Retina (tissue), 1 donor: ENCODE results near the gene ZNF556.
"Not testable (repeated sequence)": the region's sequence is repeated elsewhere in the genome, so short reads cannot be mapped to it uniquely, and the experiment has no call there.

ENCODE experiments used
- DNase-seq: peaks from one replicate; pipeline ENCODE4 v3.0.0-alpha.2; 2016

Gene ZNF556

DNA sequence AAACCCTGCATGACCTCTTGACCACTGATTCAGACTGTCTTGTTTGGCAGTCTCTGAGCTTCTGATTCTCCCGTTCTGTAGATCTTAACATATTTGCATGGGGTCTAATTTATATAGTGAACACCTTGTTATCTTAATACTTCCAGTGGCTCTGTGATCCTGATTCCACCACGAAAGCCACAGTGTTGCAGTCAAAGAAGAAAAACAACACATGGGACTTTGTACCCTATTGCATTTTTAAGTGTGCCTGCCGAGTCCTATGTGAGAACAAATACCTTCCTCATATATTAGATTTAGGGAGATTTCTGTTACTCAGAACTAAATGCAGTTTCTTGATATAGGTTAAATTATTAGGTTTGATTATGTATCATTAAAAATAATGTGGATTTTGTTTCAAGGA, 12.3 kb upstream of the ZNF556 start:
- no peak for DNase-seq

DNA sequence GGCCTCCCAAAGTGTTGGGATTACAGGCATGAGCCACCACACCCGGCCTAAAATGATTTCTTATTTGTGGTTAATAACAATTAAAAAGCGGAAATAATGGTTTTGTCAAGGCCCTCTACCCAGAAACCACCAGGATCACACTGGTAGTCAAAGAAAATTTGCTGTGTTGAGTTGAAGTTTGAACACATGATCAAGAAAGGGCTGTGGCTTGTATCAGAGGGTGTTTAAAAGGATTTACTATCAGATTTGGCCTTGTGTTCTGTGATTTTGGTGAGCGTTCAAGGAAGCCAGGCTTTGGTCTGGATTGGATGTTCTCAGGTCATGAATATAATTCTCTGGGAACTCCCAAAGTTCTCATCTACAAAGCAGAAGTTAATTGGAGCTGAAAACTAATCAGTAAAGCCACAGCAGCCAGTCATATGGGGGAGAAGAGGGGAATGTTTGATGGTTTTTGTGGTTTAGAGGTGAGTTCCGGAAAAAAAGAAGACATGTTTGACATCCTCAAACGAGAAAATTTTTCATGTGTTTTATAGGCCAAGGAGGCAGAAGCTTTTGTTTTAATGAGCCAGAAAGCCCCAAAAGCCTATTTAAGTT, 10.6 kb upstream of the ZNF556 start:
- no peak for DNase-seq

- no peak for DNase-seq
These were observed 8.3 kb upstream of the ZNF556 start for GRCh38 chr19:2858864-2859263.

- DNase-seq = no peak
These were observed 3.3 kb upstream of the ZNF556 start for GRCh38 chr19:2863816-2864215.

GRCh38 chr19:2865334-2866100, 1.6 kb upstream of the ZNF556 start:
- no peak for DNase-seq

DNA sequence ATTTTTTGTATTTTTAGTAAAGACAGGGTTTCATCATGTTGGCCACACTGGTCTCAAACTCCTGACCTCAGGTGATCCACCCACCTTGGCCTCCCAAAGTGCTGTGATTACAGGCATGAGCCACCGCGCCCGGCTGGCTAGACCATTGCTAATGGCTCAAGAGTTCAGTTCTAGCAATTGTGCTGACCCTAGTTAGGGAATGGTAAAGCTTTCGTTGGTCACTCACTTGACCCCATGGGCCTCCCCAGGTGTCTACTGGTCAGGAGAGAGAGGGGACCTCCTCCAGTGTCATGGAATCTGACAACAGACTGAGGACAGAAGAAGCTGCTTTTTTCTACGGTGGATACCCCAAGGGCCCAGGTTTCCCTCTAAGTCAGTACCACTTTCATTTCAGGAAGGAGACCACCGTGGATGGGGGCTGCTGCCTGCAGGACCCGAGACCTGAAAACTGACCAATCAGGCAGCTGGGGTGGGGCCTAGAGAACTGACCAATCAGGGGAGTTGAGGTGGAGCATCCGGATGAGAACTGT, 575 bp upstream of the ZNF556 start:
- DNase-seq = no peak

DNA sequence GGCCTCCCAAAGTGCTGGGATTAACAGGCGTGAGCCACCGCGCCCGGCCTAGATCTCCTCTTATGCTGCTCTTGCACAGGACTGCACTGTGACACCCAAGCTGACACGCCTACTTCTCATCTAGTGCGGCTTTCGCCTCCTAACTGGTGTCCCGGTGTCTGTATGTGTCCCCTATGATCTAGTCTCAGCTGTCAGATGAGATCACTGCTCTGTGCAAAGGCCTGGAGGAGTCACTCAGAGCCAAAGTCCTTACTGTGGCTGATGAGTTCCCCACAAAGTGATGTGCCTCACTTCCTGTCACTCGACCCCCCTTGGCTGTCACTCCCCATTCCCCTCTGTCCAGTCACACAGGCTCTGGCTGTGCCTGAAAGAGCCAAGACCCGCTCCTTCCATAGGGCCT, 2.5 kb downstream of the ZNF556 start:
- DNase-seq = no peak

GRCh38 chr19:2872175-2872574, 5.0 kb downstream of the ZNF556 start:
- DNase-seq = not testable (repeated sequence)

GRCh38 chr19:2877398-2878331, 10.5 kb downstream of the ZNF556 start:
- no peak for DNase-seq

- no peak for DNase-seq
These were observed 16.7 kb downstream of the ZNF556 start for GRCh38 chr19:2883686-2884439.

DNA sequence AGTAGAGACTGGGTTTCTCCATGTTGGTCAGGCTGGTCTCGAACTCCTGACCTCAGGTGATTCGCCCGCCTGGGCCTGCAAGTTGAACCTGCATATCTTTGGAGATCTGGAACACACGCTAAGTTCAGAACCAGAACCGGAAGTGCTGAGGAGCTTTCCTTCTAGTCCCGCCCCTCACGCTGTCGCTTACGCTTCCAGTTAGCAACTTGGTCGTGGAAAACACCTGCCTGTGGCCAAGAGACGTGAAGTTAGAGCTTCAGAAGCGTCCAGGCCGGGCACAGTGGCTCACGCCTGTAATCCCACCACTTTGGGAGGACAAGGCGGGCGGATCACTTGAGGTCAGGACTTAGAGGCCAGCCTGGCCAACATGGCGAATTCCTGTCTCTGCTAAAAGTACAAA, 18.6 kb downstream of the ZNF556 start:
- DNase-seq = no peak

DNA sequence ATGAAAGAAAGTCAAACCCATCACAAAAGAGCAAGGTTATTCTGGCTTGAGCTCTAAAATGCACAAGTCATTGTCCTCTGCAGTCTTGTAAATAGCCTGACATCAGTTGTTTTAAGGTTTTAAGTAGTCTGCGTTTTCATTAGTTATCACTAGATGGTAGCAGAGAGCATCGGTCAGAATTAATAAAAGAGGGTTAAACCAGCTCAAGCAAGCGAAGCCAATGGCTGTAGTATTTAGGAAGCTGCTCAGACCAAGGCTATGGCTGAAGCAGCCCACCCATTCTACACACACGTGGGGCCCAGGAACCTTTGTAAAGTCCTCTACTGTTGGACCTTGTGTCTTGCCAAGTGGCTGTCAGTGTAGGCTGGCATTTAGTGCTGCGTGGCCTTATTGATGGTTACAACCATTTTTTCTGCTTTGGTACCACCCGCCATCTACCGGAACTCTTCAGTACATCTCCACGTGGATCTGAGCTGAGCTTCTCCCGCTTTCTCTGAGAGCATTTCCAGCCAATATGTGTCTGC, 20.3 kb downstream of the ZNF556 start:
- DNase-seq = peak; percentile 72

GRCh38 chr19:2888731-2889224, 21.6 kb downstream of the ZNF556 start:
- peak; percentile 38 for DNase-seq

DNA sequence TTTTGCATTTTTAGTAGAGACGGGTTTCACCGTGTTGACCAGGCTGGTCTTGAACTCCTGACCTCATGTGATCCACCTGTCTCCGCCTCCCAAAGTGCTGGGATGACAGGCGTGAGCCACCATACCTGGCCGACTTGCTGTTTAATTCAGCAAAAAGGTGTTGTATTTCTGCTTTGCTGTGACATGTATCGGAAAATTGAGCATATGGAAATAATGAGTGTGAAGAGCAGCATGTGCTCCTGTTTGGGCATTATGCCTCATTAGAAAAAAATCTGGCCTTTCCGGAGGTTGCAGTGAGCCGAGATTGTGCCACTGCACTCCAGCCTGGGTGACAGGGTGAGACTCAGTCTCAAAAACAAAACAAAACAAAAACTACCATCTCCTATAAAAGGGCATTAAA, 23.4 kb downstream of the ZNF556 start:
- DNase-seq = not testable (repeated sequence)

GRCh38 chr19:2896694-2897093, 29.6 kb downstream of the ZNF556 start:
- no peak for DNase-seq

DNA sequence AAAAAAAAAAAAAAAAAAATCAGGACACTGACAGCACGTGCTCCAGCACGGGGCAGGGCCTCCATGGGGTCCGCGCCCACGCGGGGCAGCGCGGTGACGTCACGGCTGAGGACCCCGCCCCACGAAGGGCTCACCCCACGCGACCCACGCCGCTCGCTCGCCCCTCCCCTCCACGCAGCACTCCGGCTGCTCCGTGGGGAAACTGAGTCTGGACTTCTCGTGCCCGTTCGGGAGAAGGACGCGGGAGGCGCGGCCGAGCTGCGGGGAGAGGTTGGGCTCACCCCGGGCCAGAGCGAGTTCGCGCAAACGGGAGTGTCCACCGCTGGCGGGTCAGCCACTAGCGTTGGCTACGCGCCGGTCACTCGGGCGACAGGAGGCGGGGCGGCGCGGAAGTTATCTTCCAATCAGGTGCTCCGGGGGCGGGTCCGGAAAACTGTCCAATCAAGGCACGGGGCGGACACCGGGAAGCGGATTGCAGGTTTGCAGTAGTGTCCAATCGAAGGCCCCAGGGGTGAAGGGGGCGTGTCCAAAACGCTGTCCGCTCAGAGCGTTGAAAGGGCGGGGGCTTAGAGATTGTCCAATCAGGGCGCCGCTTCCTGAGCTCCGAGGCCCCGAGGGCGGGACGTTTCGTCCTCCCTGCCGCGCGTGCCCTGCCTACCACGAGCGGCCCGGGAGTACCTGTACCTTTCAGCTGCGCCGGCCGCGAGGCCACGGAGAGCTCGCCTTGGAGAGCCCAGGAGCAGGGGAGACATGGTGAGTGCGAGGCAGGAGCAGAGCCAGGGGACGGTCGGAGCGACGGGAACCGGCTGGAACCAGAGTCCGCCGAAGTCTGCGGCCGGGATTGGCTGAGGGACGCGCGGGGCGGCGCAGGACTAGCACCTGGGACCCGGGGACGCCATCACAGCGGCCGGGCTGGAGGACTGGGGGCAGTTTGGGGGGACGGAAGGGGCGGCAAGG, 33.4 kb downstream of the ZNF556 start, which contains the start of gene ZNF57:
TSS of gene ZNF57 (plus strand) at position 633 of the 957 bp plus-strand sequence. CDS start at position 751, 118 bp downstream.
- DNase-seq = peak; percentile 96

DNA sequence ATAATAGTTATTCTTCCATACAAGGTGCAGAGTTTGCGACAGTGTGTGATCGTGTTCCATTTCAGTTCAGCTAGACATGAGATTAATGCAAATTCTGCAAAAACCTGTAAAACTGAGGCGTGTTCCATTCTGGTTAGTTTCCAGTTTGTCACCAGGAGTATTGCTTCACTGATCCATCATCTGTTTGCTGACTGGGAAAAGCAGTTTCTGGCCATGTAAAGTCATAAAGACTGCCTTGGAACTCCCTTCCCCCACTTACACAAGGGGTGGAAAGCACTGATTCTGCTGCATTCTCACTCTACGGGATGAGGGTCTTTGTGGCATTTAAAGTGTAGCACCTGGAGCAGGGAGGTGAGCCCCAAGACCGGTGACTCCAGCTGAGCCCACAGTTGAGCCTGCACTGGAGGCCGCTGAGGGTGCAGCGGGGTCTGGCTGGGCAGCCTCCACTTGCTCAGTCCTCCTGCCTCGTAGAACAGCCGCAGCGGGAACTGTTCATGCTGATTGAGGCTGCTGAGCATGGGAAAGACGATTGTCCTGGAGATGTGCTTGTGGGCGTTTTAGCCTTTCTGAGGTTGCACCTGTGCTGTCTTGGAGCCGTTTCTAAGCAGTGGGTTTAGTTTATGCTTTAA, 35.6 kb downstream of the ZNF556 start:
- no peak for DNase-seq

DNA sequence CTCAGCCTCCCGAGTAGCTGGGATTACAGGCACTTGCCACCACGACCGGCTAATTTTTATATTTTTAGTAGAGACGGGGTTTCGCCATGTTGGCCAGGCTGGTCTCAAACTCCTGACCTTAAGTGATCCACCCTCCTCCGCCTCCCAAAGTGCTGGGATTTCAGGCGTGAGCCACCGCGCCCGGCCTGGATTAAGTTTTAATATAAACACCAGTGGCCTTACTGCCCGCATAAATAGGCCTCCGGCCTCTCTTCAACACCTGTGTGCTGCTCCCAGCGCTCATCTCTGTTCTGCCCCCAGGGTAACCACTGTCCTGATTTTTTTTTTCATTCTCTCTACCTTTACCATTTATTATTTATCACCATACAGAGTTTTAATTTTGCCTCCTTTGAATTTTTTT, 36.2 kb downstream of the ZNF556 start:
- DNase-seq = not testable (repeated sequence)

GRCh38 chr19:2905918-2906519, 38.9 kb downstream of the ZNF556 start:
- no peak for DNase-seq
